GM12878 (cell line): Measurements from ENCODE around the gene ZNF583. TPM values are rescaled to one million over a fixed set of nuclear protein-coding genes. Genes with fewer than 3 reads are reported as not detected.

Experiments
- BACH1 ChIP-seq: fragments of 450-650 bp; IDR thresholded peaks from 2 replicates; pipeline ENCODE4 v1.6.1; 2017; ENCODE audit warnings: mild to moderate bottlenecking, borderline replicate concordance
- BHLHE40 ChIP-seq, 2 experiments: fragments of 450-650 bp in 1 of 2; IDR thresholded peaks; 2 replicates each; pipeline ENCODE4 v1.6.1; 2011 to 2017; ENCODE audit warnings: low read depth in 2 of 2, borderline replicate concordance in 1 of 2, improper control_type of control experiment in 1 of 2, low read length in 1 of 2, mild to moderate bottlenecking in 1 of 2
- HDAC6 ChIP-seq: fragments of 200-600 bp; sonication (generic); IDR thresholded peaks from one replicate; pipeline ENCODE4 v1.8.0; 2017; ENCODE audit warnings: antibody characterized with exemption; ENCODE audit not compliant: unreplicated experiment
- MTA3 ChIP-seq: IDR thresholded peaks from 2 replicates; pipeline ENCODE4 v1.6.1; 2012; ENCODE audit warnings: low read length, inconsistent platforms, borderline replicate concordance
- NFXL1 ChIP-seq: fragments of 450-650 bp; IDR thresholded peaks from 2 replicates; pipeline ENCODE4 v1.6.1; 2017; ENCODE audit warnings: antibody characterized with exemption, mild to moderate bottlenecking, borderline replicate concordance
- SMAD5 ChIP-seq: IDR thresholded peaks from 2 replicates; pipeline ENCODE4 v1.6.1; 2016; ENCODE audit warnings: antibody characterized with exemption, low read depth
- SUPT20H ChIP-seq: IDR thresholded peaks from 2 replicates; pipeline ENCODE4 v1.6.1; 2011; ENCODE audit warnings: low read depth, mild to moderate bottlenecking, low read length, moderate library complexity, borderline replicate concordance; ENCODE audit not compliant: control insufficient read depth
- TBL1XR1 ChIP-seq: IDR thresholded peaks from 2 replicates; pipeline ENCODE4 v1.6.1; 2012; ENCODE audit warnings: low read depth, low read length, improper control_type of control experiment
- ZNF24 ChIP-seq: fragments of 450-650 bp; IDR thresholded peaks from 2 replicates; pipeline ENCODE4 v1.6.1; 2017; ENCODE audit warnings: antibody characterized with exemption, mild to moderate bottlenecking
- polyA plus RNA-seq, 11 experiments: library from polyadenylated mRNA; depleted of rRNA in 4 of 11; unstranded in 6 of 11; stranded (reverse) in 5 of 11; fragments of >200 nt; fragmentation: Nextera tagmentation in 4 of 11; fragmentation: Illumina TruSeq in 1 of 11; extraction: Ambion mirVana in 4 of 11; extraction: Trizol in 1 of 11; gene quantifications; 1 replicate in 1 of 11; 2 replicates in 10 of 11; pipeline versions ENCODE4 v1.2.1 to v1.2.3, GENCODE V29; 2011 to 2016; ENCODE audit warnings: inconsistent platforms in 2 of 11, missing spikeins in 2 of 11, low read depth in 1 of 11
- total RNA-seq, 4 experiments: library from RNA; depleted of rRNA in 3 of 4; stranded (reverse); fragments of >200 nt in 3 of 4; fragmentation: Illumina TruSeq in 1 of 4; extraction: Trizol in 1 of 4; gene quantifications; 2 replicates each; pipeline versions ENCODE4 v1.2.1 to v1.2.3, GENCODE V29; 2013 to 2021
- TF ChIP-seq, protein P1 (sequence below): fragments of 450-650 bp; formaldehyde crosslinking; IDR thresholded peaks from 2 replicates; pipeline ENCODE4 v1.4.0; 2020; ENCODE audit warnings: mild to moderate bottlenecking, moderate library complexity
- TF ChIP-seq, protein P2 (sequence below): fragments of 450-650 bp; IDR thresholded peaks from 2 replicates; pipeline ENCODE4 v1.6.1; 2017; ENCODE audit warnings: borderline replicate concordance
- TF ChIP-seq, protein P3 (sequence below): fragments of 450-650 bp; IDR thresholded peaks from 2 replicates; pipeline ENCODE4 v1.6.1; 2017; ENCODE audit warnings: mild to moderate bottlenecking, moderate library complexity
- TF ChIP-seq, protein P4 (sequence below): fragments of 450-650 bp; formaldehyde crosslinking; IDR thresholded peaks from 2 replicates; pipeline ENCODE4 v1.5.0; 2022; ENCODE audit warnings: mild to moderate bottlenecking, missing genetic modification characterization
- TF ChIP-seq, protein P5 (sequence below): IDR thresholded peaks from 2 replicates; pipeline ENCODE4 v1.6.1; 2011; ENCODE audit warnings: low read depth, mild to moderate bottlenecking, low read length, moderate library complexity, borderline replicate concordance; ENCODE audit errors: extremely low read depth

The ZNF583 gene
- total and polyA plus RNA-seq, 10 of the 15 experiments (the other 5 are each of a cell fraction or from before 2014, with no cell fraction given): 0.40 to 3.1 (median 1.4) TPM

DNA sequence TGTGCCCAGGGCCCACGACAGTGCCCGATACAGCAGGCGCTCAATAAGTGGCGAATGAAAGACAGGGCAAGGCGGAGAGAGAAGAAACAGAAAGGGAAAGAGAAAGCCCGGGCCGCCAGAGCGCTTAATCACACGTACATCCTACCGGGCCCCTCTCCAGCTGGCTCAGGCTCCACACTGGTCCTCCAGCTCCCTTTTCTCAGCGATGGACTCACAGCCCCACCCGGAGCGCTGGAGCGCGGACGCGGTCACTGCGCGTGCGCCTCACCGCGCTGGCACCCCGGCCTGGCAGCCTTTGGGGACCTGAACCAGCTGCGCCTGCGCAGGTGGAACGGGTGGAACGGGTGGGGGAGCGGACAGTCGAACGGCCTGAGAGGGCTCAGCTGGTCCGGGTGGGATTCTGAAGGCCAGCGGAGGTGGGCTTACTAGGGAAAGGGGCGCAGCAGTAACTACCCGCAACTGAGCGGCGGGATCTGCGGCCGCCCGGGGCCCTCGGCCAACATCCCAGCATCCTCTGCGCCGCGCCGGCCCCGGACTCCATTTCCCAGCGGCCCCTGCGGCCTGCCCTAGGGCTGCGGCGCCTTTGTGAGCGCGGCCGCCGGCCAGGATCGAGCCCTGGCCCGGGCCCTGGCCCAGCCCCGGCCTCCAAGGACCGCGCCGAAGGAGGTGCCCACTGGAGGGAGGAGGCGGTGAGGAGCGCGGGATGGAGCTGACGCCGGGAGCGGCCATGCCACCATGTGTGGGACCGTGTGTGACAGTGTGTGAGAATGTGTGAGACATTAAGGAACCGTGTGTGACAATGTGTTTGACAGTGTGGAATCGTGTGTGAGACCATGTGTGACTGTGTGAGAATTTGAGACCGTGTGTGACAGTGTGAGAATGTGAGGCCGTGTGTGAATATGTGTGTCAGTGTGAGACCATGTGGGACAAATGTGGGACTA, at the start of gene ZNF583 (continued):
- TF ChIP-seq, protein P1, sequence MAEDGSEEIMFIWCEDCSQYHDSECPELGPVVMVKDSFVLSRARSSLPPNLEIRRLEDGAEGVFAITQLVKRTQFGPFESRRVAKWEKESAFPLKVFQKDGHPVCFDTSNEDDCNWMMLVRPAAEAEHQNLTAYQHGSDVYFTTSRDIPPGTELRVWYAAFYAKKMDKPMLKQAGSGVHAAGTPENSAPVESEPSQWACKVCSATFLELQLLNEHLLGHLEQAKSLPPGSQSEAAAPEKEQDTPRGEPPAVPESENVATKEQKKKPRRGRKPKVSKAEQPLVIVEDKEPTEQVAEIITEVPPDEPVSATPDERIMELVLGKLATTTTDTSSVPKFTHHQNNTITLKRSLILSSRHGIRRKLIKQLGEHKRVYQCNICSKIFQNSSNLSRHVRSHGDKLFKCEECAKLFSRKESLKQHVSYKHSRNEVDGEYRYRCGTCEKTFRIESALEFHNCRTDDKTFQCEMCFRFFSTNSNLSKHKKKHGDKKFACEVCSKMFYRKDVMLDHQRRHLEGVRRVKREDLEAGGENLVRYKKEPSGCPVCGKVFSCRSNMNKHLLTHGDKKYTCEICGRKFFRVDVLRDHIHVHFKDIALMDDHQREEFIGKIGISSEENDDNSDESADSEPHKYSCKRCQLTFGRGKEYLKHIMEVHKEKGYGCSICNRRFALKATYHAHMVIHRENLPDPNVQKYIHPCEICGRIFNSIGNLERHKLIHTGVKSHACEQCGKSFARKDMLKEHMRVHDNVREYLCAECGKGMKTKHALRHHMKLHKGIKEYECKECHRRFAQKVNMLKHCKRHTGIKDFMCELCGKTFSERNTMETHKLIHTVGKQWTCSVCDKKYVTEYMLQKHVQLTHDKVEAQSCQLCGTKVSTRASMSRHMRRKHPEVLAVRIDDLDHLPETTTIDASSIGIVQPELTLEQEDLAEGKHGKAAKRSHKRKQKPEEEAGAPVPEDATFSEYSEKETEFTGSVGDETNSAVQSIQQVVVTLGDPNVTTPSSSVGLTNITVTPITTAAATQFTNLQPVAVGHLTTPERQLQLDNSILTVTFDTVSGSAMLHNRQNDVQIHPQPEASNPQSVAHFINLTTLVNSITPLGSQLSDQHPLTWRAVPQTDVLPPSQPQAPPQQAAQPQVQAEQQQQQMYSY (CRISPR knock-in tag): no peak
- TF ChIP-seq NFXL1: no peak
- no peak for TF ChIP-seq ZNF24
- TF ChIP-seq, protein P2, sequence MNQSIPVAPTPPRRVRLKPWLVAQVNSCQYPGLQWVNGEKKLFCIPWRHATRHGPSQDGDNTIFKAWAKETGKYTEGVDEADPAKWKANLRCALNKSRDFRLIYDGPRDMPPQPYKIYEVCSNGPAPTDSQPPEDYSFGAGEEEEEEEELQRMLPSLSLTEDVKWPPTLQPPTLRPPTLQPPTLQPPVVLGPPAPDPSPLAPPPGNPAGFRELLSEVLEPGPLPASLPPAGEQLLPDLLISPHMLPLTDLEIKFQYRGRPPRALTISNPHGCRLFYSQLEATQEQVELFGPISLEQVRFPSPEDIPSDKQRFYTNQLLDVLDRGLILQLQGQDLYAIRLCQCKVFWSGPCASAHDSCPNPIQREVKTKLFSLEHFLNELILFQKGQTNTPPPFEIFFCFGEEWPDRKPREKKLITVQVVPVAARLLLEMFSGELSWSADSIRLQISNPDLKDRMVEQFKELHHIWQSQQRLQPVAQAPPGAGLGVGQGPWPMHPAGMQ: no peak
- TF ChIP-seq BHLHE40 (IDR thresholded peaks at IDR 0.05; ENCODE audit: borderline replicate concordance in 1 of 2, low read depth in 2 of 2, low read length in 1 of 2): 0 out of 4 replicates have a peak, but pooled peaks of 1 of the 2 experiments have one; percentile 15
- TF ChIP-seq SUPT20H: no peak
- TF ChIP-seq, protein P3, sequence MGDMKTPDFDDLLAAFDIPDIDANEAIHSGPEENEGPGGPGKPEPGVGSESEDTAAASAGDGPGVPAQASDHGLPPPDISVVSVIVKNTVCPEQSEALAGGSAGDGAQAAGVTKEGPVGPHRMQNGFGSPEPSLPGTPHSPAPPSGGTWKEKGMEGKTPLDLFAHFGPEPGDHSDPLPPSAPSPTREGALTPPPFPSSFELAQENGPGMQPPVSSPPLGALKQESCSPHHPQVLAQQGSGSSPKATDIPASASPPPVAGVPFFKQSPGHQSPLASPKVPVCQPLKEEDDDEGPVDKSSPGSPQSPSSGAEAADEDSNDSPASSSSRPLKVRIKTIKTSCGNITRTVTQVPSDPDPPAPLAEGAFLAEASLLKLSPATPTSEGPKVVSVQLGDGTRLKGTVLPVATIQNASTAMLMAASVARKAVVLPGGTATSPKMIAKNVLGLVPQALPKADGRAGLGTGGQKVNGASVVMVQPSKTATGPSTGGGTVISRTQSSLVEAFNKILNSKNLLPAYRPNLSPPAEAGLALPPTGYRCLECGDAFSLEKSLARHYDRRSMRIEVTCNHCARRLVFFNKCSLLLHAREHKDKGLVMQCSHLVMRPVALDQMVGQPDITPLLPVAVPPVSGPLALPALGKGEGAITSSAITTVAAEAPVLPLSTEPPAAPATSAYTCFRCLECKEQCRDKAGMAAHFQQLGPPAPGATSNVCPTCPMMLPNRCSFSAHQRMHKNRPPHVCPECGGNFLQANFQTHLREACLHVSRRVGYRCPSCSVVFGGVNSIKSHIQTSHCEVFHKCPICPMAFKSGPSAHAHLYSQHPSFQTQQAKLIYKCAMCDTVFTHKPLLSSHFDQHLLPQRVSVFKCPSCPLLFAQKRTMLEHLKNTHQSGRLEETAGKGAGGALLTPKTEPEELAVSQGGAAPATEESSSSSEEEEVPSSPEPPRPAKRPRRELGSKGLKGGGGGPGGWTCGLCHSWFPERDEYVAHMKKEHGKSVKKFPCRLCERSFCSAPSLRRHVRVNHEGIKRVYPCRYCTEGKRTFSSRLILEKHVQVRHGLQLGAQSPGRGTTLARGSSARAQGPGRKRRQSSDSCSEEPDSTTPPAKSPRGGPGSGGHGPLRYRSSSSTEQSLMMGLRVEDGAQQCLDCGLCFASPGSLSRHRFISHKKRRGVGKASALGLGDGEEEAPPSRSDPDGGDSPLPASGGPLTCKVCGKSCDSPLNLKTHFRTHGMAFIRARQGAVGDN: peak; percentile 31; the same call in 1 of the 2 replicates
- TF ChIP-seq, protein P4, sequence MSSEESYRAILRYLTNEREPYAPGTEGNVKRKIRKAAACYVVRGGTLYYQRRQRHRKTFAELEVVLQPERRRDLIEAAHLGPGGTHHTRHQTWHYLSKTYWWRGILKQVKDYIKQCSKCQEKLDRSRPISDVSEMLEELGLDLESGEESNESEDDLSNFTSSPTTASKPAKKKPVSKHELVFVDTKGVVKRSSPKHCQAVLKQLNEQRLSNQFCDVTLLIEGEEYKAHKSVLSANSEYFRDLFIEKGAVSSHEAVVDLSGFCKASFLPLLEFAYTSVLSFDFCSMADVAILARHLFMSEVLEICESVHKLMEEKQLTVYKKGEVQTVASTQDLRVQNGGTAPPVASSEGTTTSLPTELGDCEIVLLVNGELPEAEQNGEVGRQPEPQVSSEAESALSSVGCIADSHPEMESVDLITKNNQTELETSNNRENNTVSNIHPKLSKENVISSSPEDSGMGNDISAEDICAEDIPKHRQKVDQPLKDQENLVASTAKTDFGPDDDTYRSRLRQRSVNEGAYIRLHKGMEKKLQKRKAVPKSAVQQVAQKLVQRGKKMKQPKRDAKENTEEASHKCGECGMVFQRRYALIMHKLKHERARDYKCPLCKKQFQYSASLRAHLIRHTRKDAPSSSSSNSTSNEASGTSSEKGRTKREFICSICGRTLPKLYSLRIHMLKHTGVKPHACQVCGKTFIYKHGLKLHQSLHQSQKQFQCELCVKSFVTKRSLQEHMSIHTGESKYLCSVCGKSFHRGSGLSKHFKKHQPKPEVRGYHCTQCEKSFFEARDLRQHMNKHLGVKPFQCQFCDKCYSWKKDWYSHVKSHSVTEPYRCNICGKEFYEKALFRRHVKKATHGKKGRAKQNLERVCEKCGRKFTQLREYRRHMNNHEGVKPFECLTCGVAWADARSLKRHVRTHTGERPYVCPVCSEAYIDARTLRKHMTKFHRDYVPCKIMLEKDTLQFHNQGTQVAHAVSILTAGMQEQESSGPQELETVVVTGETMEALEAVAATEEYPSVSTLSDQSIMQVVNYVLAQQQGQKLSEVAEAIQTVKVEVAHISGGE (CRISPR knock-in tag): no peak
- no peak for TF ChIP-seq TBL1XR1
- TF ChIP-seq BACH1: 0 out of 2 replicates have a peak, but pooled peaks have one; percentile 35
- TF ChIP-seq, protein P5, sequence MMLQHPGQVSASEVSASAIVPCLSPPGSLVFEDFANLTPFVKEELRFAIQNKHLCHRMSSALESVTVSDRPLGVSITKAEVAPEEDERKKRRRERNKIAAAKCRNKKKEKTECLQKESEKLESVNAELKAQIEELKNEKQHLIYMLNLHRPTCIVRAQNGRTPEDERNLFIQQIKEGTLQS: no peak
- no peak for TF ChIP-seq HDAC6
- TF ChIP-seq SMAD5: no peak
- no peak for TF ChIP-seq MTA3
